Measurements from ENCODE around the gene RHBDD3.

Gene RHBDD3

GRCh38 chr22:29309332-29310064 is 41.7 kb upstream of the RHBDD3 start:
- no peak for TF ChIP-seq GATA2 (IDR thresholded peaks at IDR 0.05; ENCODE audit: low read depth, low read length)
- TF ChIP-seq GATA3 (IDR thresholded peaks at IDR 0.05; ENCODE audit: low read depth, low read length) = no peak

GRCh38 chr22:29308791-29309262 is 41.0 kb upstream of the RHBDD3 start:
- TF ChIP-seq GATA2 (IDR thresholded peaks at IDR 0.05; ENCODE audit: low read depth, low read length) = no peak
- no peak for TF ChIP-seq GATA3 (IDR thresholded peaks at IDR 0.05; ENCODE audit: low read depth, low read length)

- no peak for TF ChIP-seq GATA3 (IDR thresholded peaks at IDR 0.05; ENCODE audit: low read depth, low read length)
- no peak for TF ChIP-seq GATA2 (IDR thresholded peaks at IDR 0.05; ENCODE audit: low read depth, low read length)
These were observed 40.5 kb upstream of the RHBDD3 start for GRCh38 chr22:29308148-29308790.

GRCh38 chr22:29307596-29308147 is 39.9 kb upstream of the RHBDD3 start:
- TF ChIP-seq GATA3 (IDR thresholded peaks at IDR 0.05; ENCODE audit: low read depth, low read length) = no peak
- no peak for TF ChIP-seq GATA2 (IDR thresholded peaks at IDR 0.05; ENCODE audit: low read depth, low read length)

GRCh38 chr22:29306835-29307595 is 39.2 kb upstream of the RHBDD3 start:
- no peak for TF ChIP-seq GATA3 (IDR thresholded peaks at IDR 0.05; ENCODE audit: low read depth, low read length)
- TF ChIP-seq GATA2 (IDR thresholded peaks at IDR 0.05; ENCODE audit: low read depth, low read length) = no peak

- TF ChIP-seq GATA2 (IDR thresholded peaks at IDR 0.05; ENCODE audit: low read depth, low read length) (no peak), GATA3 (IDR thresholded peaks at IDR 0.05; ENCODE audit: low read depth, low read length) (no peak)
These were observed 38.5 kb upstream of the RHBDD3 start, which contains the start of gene GAS2L1 for GRCh38 chr22:29306175-29306834. Gene GAS2L1 (plus strand): TSS chr22:29306650. CDS start chr22:29308106, 1,456 bp downstream.

GRCh38 chr22:29305836-29306174 is 38.0 kb upstream of the RHBDD3 start:
- TF ChIP-seq GATA2 (IDR thresholded peaks at IDR 0.05; ENCODE audit: low read depth, low read length) (no peak), GATA3 (IDR thresholded peaks at IDR 0.05; ENCODE audit: low read depth, low read length) (no peak)

- TF ChIP-seq GATA2 (IDR thresholded peaks at IDR 0.05; ENCODE audit: low read depth, low read length) (no peak), GATA3 (IDR thresholded peaks at IDR 0.05; ENCODE audit: low read depth, low read length) (no peak)
These were observed 35.1 kb upstream of the RHBDD3 start for GRCh38 chr22:29302681-29303465.

GRCh38 chr22:29302402-29302680 is 34.6 kb upstream of the RHBDD3 start:
- TF ChIP-seq GATA2 (IDR thresholded peaks at IDR 0.05; ENCODE audit: low read depth, low read length) = no peak
- TF ChIP-seq GATA3 (IDR thresholded peaks at IDR 0.05; ENCODE audit: low read depth, low read length) = no peak

- TF ChIP-seq GATA2 (IDR thresholded peaks at IDR 0.05; ENCODE audit: low read depth, low read length) = no peak
- TF ChIP-seq GATA3 (IDR thresholded peaks at IDR 0.05; ENCODE audit: low read depth, low read length) = no peak
These were observed 34.1 kb upstream of the RHBDD3 start for GRCh38 chr22:29301716-29302401.

- TF ChIP-seq GATA2 (IDR thresholded peaks at IDR 0.05; ENCODE audit: low read depth, low read length) = no peak
- no peak for TF ChIP-seq GATA3 (IDR thresholded peaks at IDR 0.05; ENCODE audit: low read depth, low read length)
These were observed 33.2 kb upstream of the RHBDD3 start for GRCh38 chr22:29300807-29301601.

- TF ChIP-seq GATA2 (IDR thresholded peaks at IDR 0.05; ENCODE audit: low read depth, low read length) (no peak), GATA3 (IDR thresholded peaks at IDR 0.05; ENCODE audit: low read depth, low read length) (no peak)
These were observed 32.7 kb upstream of the RHBDD3 start for GRCh38 chr22:29300467-29300806.
